Endodermal cell (in vitro differentiated cells): Measurements from ENCODE around the gene PAQR6. TPM values are rescaled to one million over a fixed set of nuclear protein-coding genes. Genes with fewer than 3 reads are reported as not detected.

Source experiments
- DNase-seq: peaks from one replicate; pipeline ENCODE4 v3.0.0-alpha.2; 2017
- H3K27ac ChIP-seq: 2 replicates; pipeline ENCODE4 v1.5.1; 2013; ENCODE audit warnings: mild to moderate bottlenecking, low read depth, low read length, moderate library complexity
- H3K27me3 ChIP-seq: 2 replicates; pipeline ENCODE4 v1.6.1; 2013; ENCODE audit warnings: mild to moderate bottlenecking, low read length, moderate library complexity; ENCODE audit not compliant: insufficient read depth, control insufficient read depth, poor library complexity, severe bottlenecking
- H3K36me3 ChIP-seq: 2 replicates; pipeline ENCODE4 v1.7.0; 2013; ENCODE audit warnings: mild to moderate bottlenecking, low read length, moderate library complexity; ENCODE audit not compliant: control insufficient read depth, insufficient read depth
- H3K4me1 ChIP-seq: one replicate; pipeline ENCODE4 v1.7.0; 2013; ENCODE audit warnings: low read length; ENCODE audit not compliant: control insufficient read depth, insufficient read depth
- H3K4me3 ChIP-seq: 2 replicates; pipeline ENCODE4 v1.5.1; 2013; ENCODE audit warnings: mild to moderate bottlenecking, low read length, moderate library complexity
- H3K9ac ChIP-seq: 2 replicates; pipeline ENCODE4 v1.6.1; 2013; ENCODE audit warnings: mild to moderate bottlenecking, low read length, moderate library complexity; ENCODE audit not compliant: poor library complexity, severe bottlenecking; ENCODE audit errors: extremely low read depth
- H3K9me3 ChIP-seq: 2 replicates; pipeline ENCODE4 v1.6.1; 2013; ENCODE audit warnings: mild to moderate bottlenecking, low read length, moderate library complexity; ENCODE audit not compliant: control insufficient read depth
- H3K27ac Mint-ChIP-seq: 2 replicates; pipeline ENCODE4 v1.8.0; 2020; ENCODE audit warnings: mixed read lengths
- H3K27me3 Mint-ChIP-seq: 2 replicates; pipeline ENCODE4 v1.8.0; 2021; ENCODE audit warnings: mild to moderate bottlenecking, mixed read lengths; ENCODE audit not compliant: insufficient read depth
- H3K36me3 Mint-ChIP-seq: 2 replicates; pipeline ENCODE4 v1.8.0; 2020; ENCODE audit warnings: low read depth, mixed read lengths
- H3K4me1 Mint-ChIP-seq: 2 replicates; pipeline ENCODE4 v1.8.0; 2020; ENCODE audit warnings: mixed read lengths
- H3K4me3 Mint-ChIP-seq: 2 replicates; pipeline ENCODE4 v1.8.0; 2020; ENCODE audit warnings: mild to moderate bottlenecking, moderate library complexity, mixed read lengths
- H3K9me3 Mint-ChIP-seq: 2 replicates; pipeline ENCODE4 v1.8.0; 2020; ENCODE audit warnings: mild to moderate bottlenecking, mixed read lengths
- WGBS, 2 experiments: methylation state at CpG; one replicate each; pipeline versions ENCODE4 v1.1.5 to v1.1.7; 2013; ENCODE audit warnings: missing lambda C conversion rate in 2 of 2, mixed read lengths in 1 of 2; ENCODE audit not compliant: insufficient coverage in 1 of 2, insufficient read length in 1 of 2; 5-methylcytosine and 5-hydroxymethylcytosine counted together
- total RNA-seq, 2 donors: library from RNA; stranded (reverse); fragmentation: NEBNext Ultra II Directional in 1 of 2; extraction: Animal tissue kit (Norgen Biotek cat#: 25700) in 1 of 2; gene quantifications; 2 replicates in 1 of 2; 3 replicates in 1 of 2; pipeline ENCODE4 v1.2.1, GENCODE V29; 2021
- TF ChIP-seq, protein P1 (sequence below): fragments of 200-600 bp; sonication (generic); conservative IDR thresholded peaks from 2 replicates; pipeline ENCODE4 v1.5.0; 2021; ENCODE audit warnings: antibody characterized with exemption, mild to moderate bottlenecking

The PAQR6 gene
- total RNA-seq, 2 donors from 2014 or later: 12.2 to 16.4 TPM

DNA sequence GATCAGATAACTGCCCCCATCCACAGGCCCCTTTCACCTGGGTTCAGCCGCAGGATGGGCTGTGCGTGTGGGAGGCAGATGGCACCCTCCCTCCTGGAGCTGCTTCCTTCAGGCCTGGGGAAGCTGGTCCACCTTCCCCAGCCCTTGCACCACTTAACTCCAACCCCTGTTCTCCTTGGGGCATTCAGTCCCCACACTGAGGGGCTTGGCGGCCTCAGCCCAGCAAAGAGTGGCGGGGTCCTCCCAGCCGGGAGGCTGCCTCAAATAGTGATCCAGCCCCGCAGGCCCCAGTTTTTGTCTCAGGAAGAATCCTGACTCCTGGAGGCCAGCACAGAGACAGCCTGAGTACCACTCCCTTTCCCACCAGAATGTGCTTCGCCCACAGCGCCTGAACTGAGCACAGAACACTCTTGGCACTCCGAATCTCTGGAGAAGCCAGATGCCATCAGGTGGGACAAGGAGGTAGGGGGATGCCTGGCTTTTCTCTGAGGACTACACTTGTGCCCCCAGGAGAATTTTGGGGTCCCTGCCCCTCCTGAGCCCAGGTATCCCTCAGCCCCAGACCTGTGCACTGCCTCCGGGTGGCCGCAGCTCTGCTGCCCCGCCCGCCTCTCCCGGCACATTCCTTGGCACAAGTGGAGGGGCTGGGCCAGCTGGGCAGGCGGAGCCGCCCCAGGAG is 936 bp downstream of the PAQR6 start:
- Histone ChIP-seq H3K9me3 (no peaks in the 10 kb centered on the region), H3K4me3 (no peak overlapping the region), H3K27me3 (no peaks in the 10 kb centered on the region), H3K4me1 (no peaks in the 10 kb centered on the region), H3K27ac (no peak overlapping the region), H3K9ac (no peak overlapping the region), H3K36me3 (peaks cover 26% of the 10 kb centered on the region)
- WGBS, 2 experiments: 92 to 96% methylated on average over 5 to 16 of the region's 16 CpGs
- TF ChIP-seq, protein P1, sequence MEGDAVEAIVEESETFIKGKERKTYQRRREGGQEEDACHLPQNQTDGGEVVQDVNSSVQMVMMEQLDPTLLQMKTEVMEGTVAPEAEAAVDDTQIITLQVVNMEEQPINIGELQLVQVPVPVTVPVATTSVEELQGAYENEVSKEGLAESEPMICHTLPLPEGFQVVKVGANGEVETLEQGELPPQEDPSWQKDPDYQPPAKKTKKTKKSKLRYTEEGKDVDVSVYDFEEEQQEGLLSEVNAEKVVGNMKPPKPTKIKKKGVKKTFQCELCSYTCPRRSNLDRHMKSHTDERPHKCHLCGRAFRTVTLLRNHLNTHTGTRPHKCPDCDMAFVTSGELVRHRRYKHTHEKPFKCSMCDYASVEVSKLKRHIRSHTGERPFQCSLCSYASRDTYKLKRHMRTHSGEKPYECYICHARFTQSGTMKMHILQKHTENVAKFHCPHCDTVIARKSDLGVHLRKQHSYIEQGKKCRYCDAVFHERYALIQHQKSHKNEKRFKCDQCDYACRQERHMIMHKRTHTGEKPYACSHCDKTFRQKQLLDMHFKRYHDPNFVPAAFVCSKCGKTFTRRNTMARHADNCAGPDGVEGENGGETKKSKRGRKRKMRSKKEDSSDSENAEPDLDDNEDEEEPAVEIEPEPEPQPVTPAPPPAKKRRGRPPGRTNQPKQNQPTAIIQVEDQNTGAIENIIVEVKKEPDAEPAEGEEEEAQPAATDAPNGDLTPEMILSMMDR: peak; percentile 21
- peak; percentile 60 for DNase-seq
- Mint-ChIP-seq H3K27ac (no peak overlapping the region), H3K36me3 (peaks cover 23% of the 10 kb centered on the region), H3K27me3 (peaks cover 4% of the 10 kb centered on the region), H3K4me1 (peaks cover 6% of the 10 kb centered on the region), H3K4me3 (no peak overlapping the region), H3K9me3 (no peaks in the 10 kb centered on the region)

DNA sequence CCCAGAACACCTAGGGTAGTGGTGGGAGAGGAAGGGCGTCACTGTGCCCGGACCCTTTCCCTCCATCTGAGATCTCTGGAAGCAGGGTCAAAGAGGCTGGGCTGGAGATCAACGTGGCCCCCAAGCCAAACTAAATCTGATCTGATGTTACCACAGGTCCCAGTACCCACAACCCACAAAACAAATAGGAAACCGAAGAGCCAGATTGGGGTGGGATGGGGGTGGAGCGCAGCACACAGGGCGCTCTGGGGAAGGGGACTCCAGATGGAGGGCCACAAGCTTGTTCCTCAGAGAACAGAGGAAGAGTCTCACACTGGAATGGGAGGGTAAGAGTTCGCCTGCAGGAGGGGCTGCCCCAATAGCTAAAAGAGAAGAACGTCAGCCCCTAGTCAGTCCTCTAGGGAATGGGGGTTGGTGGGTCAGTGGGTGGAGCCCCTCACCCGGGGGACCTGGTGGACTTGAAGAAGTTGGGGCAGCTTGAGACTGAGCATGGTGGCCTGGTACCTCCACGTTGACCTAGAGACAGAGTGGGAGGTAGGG is 1.5 kb downstream of the PAQR6 start:
- no peaks in the 10 kb centered on the region for H3K27me3 ChIP-seq

DNA sequence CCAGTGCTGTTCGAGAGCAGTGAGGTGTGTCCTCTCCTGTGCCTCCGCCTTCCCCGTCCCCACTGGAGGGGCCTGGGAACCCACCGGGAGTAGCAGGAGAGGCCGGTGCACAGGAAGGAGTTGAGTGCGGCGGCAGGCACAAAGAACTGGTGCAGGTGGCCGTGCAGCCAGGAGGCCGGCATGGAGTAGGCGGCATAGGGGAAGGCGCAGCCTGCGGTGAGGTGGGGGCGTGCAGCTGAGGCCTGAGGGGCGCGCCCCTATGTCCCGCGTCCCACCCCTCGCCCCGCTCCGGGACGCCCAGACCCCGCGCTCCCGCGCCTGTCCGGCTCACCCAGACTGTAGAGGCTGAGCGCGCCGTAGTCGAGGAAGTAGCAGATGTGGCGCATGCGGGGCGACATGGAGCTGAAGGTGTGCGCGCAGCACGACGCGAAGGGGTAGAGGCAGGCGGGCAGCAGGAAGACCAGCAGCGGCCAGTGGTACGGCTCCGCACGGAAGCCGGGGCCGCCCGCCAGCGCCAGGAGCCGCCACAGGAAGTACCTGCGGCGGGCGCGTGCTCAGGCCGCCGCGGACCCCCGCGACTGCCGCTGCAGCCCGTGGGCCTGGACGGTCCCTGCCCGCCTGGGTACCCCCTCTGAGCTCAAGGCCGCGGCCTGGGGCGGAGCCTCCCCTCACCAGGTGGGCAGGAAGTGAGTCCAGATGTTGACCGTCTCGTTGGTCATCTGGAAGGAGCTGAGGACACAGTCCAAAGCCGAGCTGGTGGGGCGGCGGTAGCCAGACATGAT is 2.2 kb downstream of the PAQR6 start:
- H3K4me3 Mint-ChIP-seq: peak overlapping the region; percentile 51
- Histone ChIP-seq H3K9me3 (no peaks in the 10 kb centered on the region), H3K36me3 (peaks cover 13% of the 10 kb centered on the region), H3K4me3 (no peak overlapping the region), H3K27ac (no peak overlapping the region), H3K4me1 (no peaks in the 10 kb centered on the region), H3K9ac (no peak overlapping the region), H3K27me3 (no peaks in the 10 kb centered on the region)
- peaks cover 24% of the 10 kb centered on the region for H3K36me3 Mint-ChIP-seq
- 70 to 83% methylated on average over 42 to 69 of the region's 69 CpGs for WGBS, 2 experiments
- DNase-seq: no peak
- no peak overlapping the region for H3K27ac Mint-ChIP-seq
- peaks cover 4% of the 10 kb centered on the region for H3K27me3 Mint-ChIP-seq
- H3K4me1 Mint-ChIP-seq: peaks cover 6% of the 10 kb centered on the region
- no peaks in the 10 kb centered on the region for H3K9me3 Mint-ChIP-seq
- TF ChIP-seq, protein P1: no peak

More for the DNA sequence above, 1.5 kb downstream of the PAQR6 start:
- 88 to 100% methylated on average over 2 to 10 of the region's 10 CpGs for WGBS, 2 experiments
- peaks cover 22% of the 10 kb centered on the region for H3K36me3 Mint-ChIP-seq
- H3K4me3 Mint-ChIP-seq: peak overlapping the region; percentile 51
- H3K4me3 ChIP-seq: no peak overlapping the region
- peaks cover 6% of the 10 kb centered on the region for H3K4me1 Mint-ChIP-seq
- TF ChIP-seq, protein P1: no peak
- H3K4me1 ChIP-seq: no peaks in the 10 kb centered on the region
- no peaks in the 10 kb centered on the region for H3K9me3 ChIP-seq
- H3K27ac ChIP-seq: no peak overlapping the region
- H3K36me3 ChIP-seq: peaks cover 20% of the 10 kb centered on the region
- no peak for DNase-seq
- peak overlapping the region; percentile 42 for H3K27ac Mint-ChIP-seq
- no peak overlapping the region for H3K9ac ChIP-seq
- no peaks in the 10 kb centered on the region for H3K9me3 Mint-ChIP-seq
- peaks cover 4% of the 10 kb centered on the region for H3K27me3 Mint-ChIP-seq
